BJ (cell line): Measurements from ENCODE around the gene EEF1E1. TPM values are rescaled to one million over a fixed set of nuclear protein-coding genes. Genes with fewer than 3 reads are reported as not detected.

ENCODE experiments used
- CTCF ChIA-PET: fragments of 350-600 bp; formaldehyde crosslinking; extraction: SDS; loops from one replicate; lab custom pipeline; 2021; ENCODE audit warnings: antibody characterized with exemption, inconsistent platforms; lab: Yijun Ruan, JAX
- POLR2A ChIA-PET: fragments of 300-600 bp; sonication (Branson Sonifier 250); formaldehyde crosslinking; extraction: SDS; loops from one replicate; lab custom pipeline; 2021; ENCODE audit warnings: antibody characterized with exemption; lab: Charles Lee
- DNase-seq: peaks from one replicate; pipeline ENCODE4 v3.0.0-alpha.2; 2011; ENCODE audit warnings: low read depth
- H3K27me3 ChIP-seq: 2 replicates; pipeline ENCODE4 v1.6.0; 2011; ENCODE audit warnings: low read length; ENCODE audit not compliant: control insufficient read depth, insufficient read depth
- H3K36me3 ChIP-seq: 2 replicates; pipeline ENCODE4 v1.5.1; 2011; ENCODE audit warnings: low read length; ENCODE audit not compliant: control insufficient read depth, insufficient read depth
- H3K4me3 ChIP-seq: 2 replicates; pipeline ENCODE4 v1.5.1; 2011; ENCODE audit warnings: low read depth, mild to moderate bottlenecking, control low read depth, low read length
- CTCF ChIP-seq: IDR thresholded peaks from 2 replicates; pipeline ENCODE4 v1.5.1; 2011; ENCODE audit warnings: low read depth, mild to moderate bottlenecking, control low read depth, inconsistent platforms, low read length, moderate library complexity; ENCODE audit not compliant: insufficient read depth
- polyA minus RNA-seq: library from RNA; depleted of rRNA, polyadenylated mRNA; stranded (reverse); fragments of >200 nt; gene quantifications from 2 replicates; pipeline ENCODE4 v1.2.3, GENCODE V29; 2011; rRNA and poly(A)+ RNA removed
- polyA plus RNA-seq: library from polyadenylated mRNA; depleted of rRNA; stranded (reverse); fragments of >200 nt; gene quantifications from 2 replicates; pipeline ENCODE4 v1.2.3, GENCODE V29; 2011; rRNA removed

EEF1E1 gene
- 26.4 and 44.9 TPM in 2 replicates for polyA plus RNA-seq
- polyA minus RNA-seq: 7.2 and 12.8 TPM in 2 replicates

- H3K27me3 ChIP-seq: no peaks in the 10 kb centered on the region
- peak within 1 kb of the TSS; percentile 74 for H3K4me3 ChIP-seq
- POLR2A ChIA-PET: interaction anchor here (0.7 kb wide), 1 partner anchor 81 kb away, joined by 16 read pairs; no protein-coding TSS in a partner anchor
- CTCF ChIA-PET: interaction anchor here (0.8 to 1.4 kb wide), 2 partner anchors 10 to 29 kb away, joined by 3 to 4 read pairs; no protein-coding TSS in a partner anchor
- 0 out of 2 replicates have a peak, but pooled peaks have one; percentile 5 for TF ChIP-seq CTCF
- peak; percentile 56 for DNase-seq
- H3K36me3 ChIP-seq: no peaks in the 10 kb centered on the region
Observed at GRCh38 chr6:8102122-8102958, at the start of gene EEF1E1. Gene EEF1E1, minus strand, starts transcription at chr6:8102548. Its CDS starts 27 bp downstream, at chr6:8102521.

GRCh38 chr6:8149350-8149749 is 47.0 kb upstream of the EEF1E1 start:
- Histone ChIP-seq H3K4me3 (no peak overlapping the region), H3K27me3 (0 out of 2 replicates have a peak, but pooled peaks cover 1% of the 10 kb centered on the region), H3K36me3 (no peaks in the 10 kb centered on the region)
- TF ChIP-seq CTCF: no peak
- no peak for DNase-seq
- CTCF ChIA-PET: no interaction called here
- POLR2A ChIA-PET: no interaction called here

GRCh38 chr6:8143945-8144344 is 41.6 kb upstream of the EEF1E1 start:
- H3K27me3 ChIP-seq: no peaks in the 10 kb centered on the region
- H3K4me3 ChIP-seq: no peak overlapping the region
- H3K36me3 ChIP-seq: no peaks in the 10 kb centered on the region
- ChIA-PET POLR2A (no interaction called here), CTCF (interaction anchor here (1.6 to 1.9 kb wide), 2 partner anchors 13 to 75 kb away, joined by 5 to 6 read pairs; no protein-coding TSS in a partner anchor)
- no peak for DNase-seq
- TF ChIP-seq CTCF: no peak

- CTCF ChIA-PET: interaction anchor here (1.3 to 4.2 kb wide), 3 partner anchors 9 to 79 kb away, joined by 3 to 35 read pairs (median 11); no protein-coding TSS in a partner anchor
- Histone ChIP-seq H3K4me3 (no peak overlapping the region), H3K36me3 (no peaks in the 10 kb centered on the region), H3K27me3 (no peaks in the 10 kb centered on the region)
- no peak for DNase-seq
- POLR2A ChIA-PET: no interaction called here
- TF ChIP-seq CTCF: no peak
Observed at GRCh38 chr6:8139451-8139850, 37.1 kb upstream of the EEF1E1 start.

- no peaks in the 10 kb centered on the region for H3K27me3 ChIP-seq
- H3K4me3 ChIP-seq: no peak overlapping the region
- POLR2A ChIA-PET: no interaction called here
- TF ChIP-seq CTCF: no peak
- no peak for DNase-seq
- CTCF ChIA-PET: interaction anchor here (0.9 kb wide), 1 partner anchor 82 kb away, joined by 3 read pairs; no protein-coding TSS in a partner anchor
- H3K36me3 ChIP-seq: no peaks in the 10 kb centered on the region
Observed at GRCh38 chr6:8137529-8137939, 35.2 kb upstream of the EEF1E1 start.
